Endothelial cell of umbilical vein (primary cell): ENCODE data around the gene PDGFRB. TPM values are rescaled to one million over a fixed set of nuclear protein-coding genes. Genes with fewer than 3 reads are reported as not detected.

ENCODE experiments used
- BruUV-seq: library from RNA; stranded (reverse); fragments of 400-500 nt; replicated peaks from 2 replicates; lab custom pipeline; 2021; lab: Mats Ljungman, UMichigan
- CTCF ChIA-PET: fragments of 300-600, 350-600 bp; sonication (Branson Sonifier 250); formaldehyde crosslinking; loops from one replicate; lab custom pipeline; 2021; ENCODE audit warnings: antibody characterized with exemption, inconsistent platforms; lab: Charles Lee
- POLR2A ChIA-PET: fragments of 300-600, 350-600 bp; sonication (Branson Sonifier 250); formaldehyde crosslinking; loops from one replicate; lab custom pipeline; 2021; ENCODE audit warnings: antibody characterized with exemption, inconsistent platforms; lab: Charles Lee
- DNase-seq: peaks from one replicate; pipeline ENCODE4 v3.0.0-alpha.2; 2011; ENCODE audit warnings: low read depth, low spot score
- FAIRE-seq: peaks from 2 replicates; lab custom pipeline; 2011; peaks lifted over from hg19 to GRCh38; lab: Jason Lieb, UNC
- H2AFZ ChIP-seq: 2 replicates; pipeline ENCODE4 v1.6.0; 2012; ENCODE audit warnings: low read depth, low read length, control low read depth, inconsistent platforms
- H3K27ac ChIP-seq: 2 replicates; pipeline ENCODE4 v1.5.1; 2011; ENCODE audit warnings: low read depth, mild to moderate bottlenecking, control low read depth, low read length, moderate library complexity; ENCODE audit not compliant: insufficient read depth
- H3K27me3 ChIP-seq, 2 experiments: 2 replicates each; pipeline versions ENCODE4 v1.6.0 to v1.6.1; 2011; ENCODE audit warnings: low read length in 2 of 2, mixed read lengths in 1 of 2; ENCODE audit not compliant: control insufficient read depth in 2 of 2, insufficient read depth in 2 of 2
- H3K36me3 ChIP-seq, 2 experiments: 2 replicates in 1 of 2; 3 replicates in 1 of 2; pipeline ENCODE4 v1.5.1; 2011; ENCODE audit warnings: low read length in 2 of 2, mild to moderate bottlenecking in 1 of 2, moderate library complexity in 1 of 2; ENCODE audit not compliant: control insufficient read depth in 2 of 2, insufficient read depth in 2 of 2; ENCODE audit errors: extremely low read depth in 1 of 2
- H3K4me1 ChIP-seq: 3 replicates; pipeline ENCODE4 v1.5.1; 2011; ENCODE audit warnings: mild to moderate bottlenecking, low read length; ENCODE audit not compliant: control insufficient read depth, insufficient read depth; ENCODE audit errors: extremely low read depth
- H3K4me2 ChIP-seq: 2 replicates; pipeline ENCODE4 v1.6.1; 2011; ENCODE audit warnings: low read length, control low read depth, mixed read lengths; ENCODE audit not compliant: insufficient read depth
- H3K4me3 ChIP-seq, 3 experiments: fragments of 200-600 bp in 1 of 3; sonication (generic), shearing (Covaris generic) in 1 of 3; replicated peaks in 1 of 3; 2 replicates each; pipeline ENCODE4 v1.5.1; 2011 to 2016; ENCODE audit warnings: control low read depth in 3 of 3, low read length in 3 of 3, mild to moderate bottlenecking in 2 of 3, inconsistent platforms in 1 of 3, low read depth in 1 of 3, moderate library complexity in 1 of 3; ENCODE audit not compliant: insufficient read depth in 1 of 3
- H3K79me2 ChIP-seq: 2 replicates; pipeline ENCODE4 v1.6.0; 2012; ENCODE audit warnings: low read length, inconsistent platforms; ENCODE audit not compliant: control insufficient read depth, insufficient read depth
- H3K9ac ChIP-seq: replicated peaks from 2 replicates; pipeline ENCODE3; 2011; ENCODE audit warnings: low read length, control low read depth; ENCODE audit not compliant: insufficient read depth; ENCODE audit errors: extremely low read depth
- H3K9me1 ChIP-seq: replicated peaks from 3 replicates; pipeline ENCODE4 v1.6.0; 2011; ENCODE audit warnings: mild to moderate bottlenecking, low read length; ENCODE audit not compliant: control insufficient read depth, insufficient read depth; ENCODE audit errors: extremely low read depth
- H3K9me3 ChIP-seq: replicated peaks from 2 replicates; pipeline ENCODE4 v1.5.1; 2012; ENCODE audit warnings: low read length, inconsistent platforms; ENCODE audit not compliant: control insufficient read depth, insufficient read depth
- H4K20me1 ChIP-seq: replicated peaks from 2 replicates; pipeline ENCODE3; 2011; ENCODE audit warnings: mild to moderate bottlenecking, low read length; ENCODE audit not compliant: control insufficient read depth, insufficient read depth; ENCODE audit errors: extremely low read depth
- CTCF ChIP-seq, 2 donors: IDR thresholded peaks; 1 replicate in 1 of 2; 2 replicates in 1 of 2; pipeline ENCODE4 v1.5.1; 2011; ENCODE audit warnings: low read length in 2 of 2, mild to moderate bottlenecking in 2 of 2, moderate library complexity in 2 of 2, control low read depth in 1 of 2, inconsistent platforms in 1 of 2, low read depth in 1 of 2; ENCODE audit not compliant: insufficient read depth in 1 of 2; ENCODE audit errors: extremely low read depth in 1 of 2
- EZH2 ChIP-seq: IDR thresholded peaks from 2 replicates; pipeline ENCODE4 v1.6.1; 2012; ENCODE audit warnings: borderline replicate concordance, low read depth, mild to moderate bottlenecking, moderate library complexity, low read length, inconsistent platforms; ENCODE audit not compliant: severe bottlenecking
- FOS ChIP-seq: IDR thresholded peaks from 2 replicates; pipeline ENCODE4 v1.6.1; 2011; ENCODE audit warnings: mild to moderate bottlenecking, low read length, moderate library complexity, borderline replicate concordance; ENCODE audit not compliant: insufficient read depth
- GATA2 ChIP-seq: IDR thresholded peaks from 2 replicates; pipeline ENCODE4 v1.7.0; 2011; ENCODE audit warnings: low read depth, mild to moderate bottlenecking, moderate library complexity, mixed read lengths, low read length; ENCODE audit not compliant: insufficient read length, insufficient read depth
- JUN ChIP-seq: IDR thresholded peaks from 2 replicates; pipeline ENCODE4 v1.6.1; 2011; ENCODE audit warnings: borderline replicate concordance, low read depth; ENCODE audit not compliant: insufficient read length, insufficient read depth
- MAX ChIP-seq: IDR thresholded peaks from 2 replicates; pipeline ENCODE4 v1.6.1; 2011; ENCODE audit not compliant: insufficient read depth, insufficient read length
- MYC ChIP-seq: IDR thresholded peaks from one replicate; pipeline ENCODE4 v1.6.1; 2011; ENCODE audit warnings: mild to moderate bottlenecking, low read depth, low read length
- POLR2A ChIP-seq: IDR thresholded peaks from 2 replicates; pipeline ENCODE4 v1.6.1; 2012; ENCODE audit warnings: low read depth, mild to moderate bottlenecking, control low read depth, low read length
- POLR2AphosphoS5 ChIP-seq: IDR thresholded peaks from 2 replicates; pipeline ENCODE4 v1.6.1; 2012; ENCODE audit warnings: low read depth, mild to moderate bottlenecking, control low read depth, low read length, moderate library complexity; ENCODE audit not compliant: insufficient read depth
- dilution Hi-C: fragments of 300-500 bp; cut with MboI; formaldehyde crosslinking; loops from one replicate; pipeline ENCODE4 v1.15.0; 2019; ENCODE audit warnings: low sequenced_read_pairs; ENCODE audit not compliant: extremely low pct_ligation_motif_present
- intact Hi-C: fragments of 100-400 bp; cut with micrococcal nuclease; formaldehyde crosslinking; loops from one replicate; pipeline ENCODE4 v1.10.0; 2022
- polyA plus RNA-seq, 4 experiments: library from polyadenylated mRNA; depleted of rRNA in 3 of 4; stranded (reverse) in 3 of 4; unstranded in 1 of 4; fragments of >200 nt; gene quantifications; 2 replicates each; pipeline versions ENCODE4 v1.2.1 to v1.2.3, GENCODE V29; 2011 to 2012; ENCODE audit warnings: missing spikeins in 1 of 4
- total RNA-seq: library from RNA; stranded (reverse); gene quantifications from 2 replicates; pipeline ENCODE4 v1.2.3, GENCODE V29; 2021

PDGFRB gene
- total and polyA plus RNA-seq, 2 donors (not counting 3 experiments of a cell fraction or from before 2014, with no cell fraction given), result 1.4 to 1.7 TPM

- no peak for TF ChIP-seq EZH2
- no peak for TF ChIP-seq MAX
- no peak for TF ChIP-seq FOS
- TF ChIP-seq POLR2A, result no peak
- TF ChIP-seq CTCF (IDR thresholded peaks at IDR 0.05; ENCODE audit: extremely low read depth in 1 of 2, insufficient read depth in 1 of 2, low read depth in 1 of 2, low read length in 2 of 2), result no peak
- no peak for TF ChIP-seq JUN
- no peak for TF ChIP-seq POLR2AphosphoS5
- TF ChIP-seq MYC, result no peak
- no peak for TF ChIP-seq GATA2
- Histone ChIP-seq H3K9ac (no peak overlapping the region), H3K4me3 (no peak overlapping the region), H3K27me3 (no peaks in the 10 kb centered on the region), H3K4me2 (no peak overlapping the region), H3K27ac (no peak overlapping the region), H3K4me1 (peaks cover 9% of the 10 kb centered on the region), H4K20me1 (no peaks in the 10 kb centered on the region), H2AFZ (no peak overlapping the region), H3K9me3 (no peaks in the 10 kb centered on the region), H3K36me3 (no peaks in the 10 kb centered on the region), H3K9me1 (no peaks in the 10 kb centered on the region), H3K79me2 (no peaks in the 10 kb centered on the region)
- intact Hi-C loops (no loop called here), dilution Hi-C loops (no loop called here)
- ChIA-PET POLR2A (no interaction called here), CTCF (interaction anchor here (1.1 to 1.6 kb wide), 3 partner anchors 10 to 288 kb away, joined by 3 to 6 read pairs (median 5); no protein-coding TSS in a partner anchor)
- FAIRE-seq (no peak), DNase-seq (no peak)
- BruUV-seq, result no TSS peak
Observed at GRCh38 chr5:150121448-150122157, 34.0 kb downstream of the PDGFRB start.
